Measurements from ENCODE around the gene GPR63. TPM values are rescaled to one million over a fixed set of nuclear protein-coding genes. Genes with fewer than 3 reads are reported as not detected.

The GPR63 gene
- total RNA-seq, 1 donor from 2014 or later, result 18.2 TPM

DNA sequence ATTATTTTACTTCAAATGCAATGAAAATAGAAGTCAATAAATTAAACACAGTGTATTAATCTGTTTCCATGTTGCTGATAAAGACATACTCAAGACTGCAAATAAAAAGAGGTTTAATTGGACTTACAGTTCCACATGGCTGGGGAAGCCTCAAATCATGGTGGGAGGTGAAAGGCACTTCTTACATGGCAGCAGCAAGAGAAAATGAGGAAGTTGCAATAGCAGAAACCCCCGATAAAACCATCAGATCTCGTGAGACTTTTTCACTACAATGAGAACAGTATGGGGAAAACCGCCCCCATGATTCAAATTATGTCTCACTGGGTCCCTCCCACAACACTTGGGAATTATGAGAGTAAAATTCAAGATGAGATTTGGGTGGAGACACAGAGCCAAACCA, 82.2 kb downstream of the GPR63 start:
- no peaks in the 10 kb centered on the region for H3K4me1 Mint-ChIP-seq
- no peaks in the 10 kb centered on the region for H3K36me3 ChIP-seq
- no peaks in the 10 kb centered on the region for H4K20me1 ChIP-seq (ENCODE audit: low read depth)
- H3K27me3 ChIP-seq, result no peaks in the 10 kb centered on the region
- no peaks in the 10 kb centered on the region for H3K36me3 Mint-ChIP-seq
- no peak overlapping the region for H3K4me3 Mint-ChIP-seq
- no peaks in the 10 kb centered on the region for H3K79me2 ChIP-seq (ENCODE audit: low read depth)
- H3F3A ChIP-seq (ENCODE audit: low read depth), result no peaks in the 10 kb centered on the region
- H3K4me2 ChIP-seq, result no peak overlapping the region
- H3K27me3 Mint-ChIP-seq (ENCODE audit: insufficient read depth, low read depth), result no peaks in the 10 kb centered on the region
- no peak for DNase-seq (ENCODE audit: low spot score)
- no peaks in the 10 kb centered on the region for H3K9me3 Mint-ChIP-seq
- no peak overlapping the region for H3K9ac ChIP-seq
- H2AFZ ChIP-seq (replicated peaks), result no peak overlapping the region
- TF ChIP-seq, protein P1, sequence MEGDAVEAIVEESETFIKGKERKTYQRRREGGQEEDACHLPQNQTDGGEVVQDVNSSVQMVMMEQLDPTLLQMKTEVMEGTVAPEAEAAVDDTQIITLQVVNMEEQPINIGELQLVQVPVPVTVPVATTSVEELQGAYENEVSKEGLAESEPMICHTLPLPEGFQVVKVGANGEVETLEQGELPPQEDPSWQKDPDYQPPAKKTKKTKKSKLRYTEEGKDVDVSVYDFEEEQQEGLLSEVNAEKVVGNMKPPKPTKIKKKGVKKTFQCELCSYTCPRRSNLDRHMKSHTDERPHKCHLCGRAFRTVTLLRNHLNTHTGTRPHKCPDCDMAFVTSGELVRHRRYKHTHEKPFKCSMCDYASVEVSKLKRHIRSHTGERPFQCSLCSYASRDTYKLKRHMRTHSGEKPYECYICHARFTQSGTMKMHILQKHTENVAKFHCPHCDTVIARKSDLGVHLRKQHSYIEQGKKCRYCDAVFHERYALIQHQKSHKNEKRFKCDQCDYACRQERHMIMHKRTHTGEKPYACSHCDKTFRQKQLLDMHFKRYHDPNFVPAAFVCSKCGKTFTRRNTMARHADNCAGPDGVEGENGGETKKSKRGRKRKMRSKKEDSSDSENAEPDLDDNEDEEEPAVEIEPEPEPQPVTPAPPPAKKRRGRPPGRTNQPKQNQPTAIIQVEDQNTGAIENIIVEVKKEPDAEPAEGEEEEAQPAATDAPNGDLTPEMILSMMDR (IDR thresholded peaks at IDR 0.05), result no peak
- TF ChIP-seq EZH2 (IDR thresholded peaks at IDR 0.05) (no peak), EZH2phosphoT487 (IDR thresholded peaks at IDR 0.05) (no peak)
- H3K4me1 ChIP-seq, result no peaks in the 10 kb centered on the region
- no peaks in the 10 kb centered on the region for H3K9me3 ChIP-seq (ENCODE audit: low read depth)
- H3K4me3 ChIP-seq, result no peak overlapping the region
- no peak overlapping the region for H3K27ac Mint-ChIP-seq
- no peak overlapping the region for H3K27ac ChIP-seq

DNA sequence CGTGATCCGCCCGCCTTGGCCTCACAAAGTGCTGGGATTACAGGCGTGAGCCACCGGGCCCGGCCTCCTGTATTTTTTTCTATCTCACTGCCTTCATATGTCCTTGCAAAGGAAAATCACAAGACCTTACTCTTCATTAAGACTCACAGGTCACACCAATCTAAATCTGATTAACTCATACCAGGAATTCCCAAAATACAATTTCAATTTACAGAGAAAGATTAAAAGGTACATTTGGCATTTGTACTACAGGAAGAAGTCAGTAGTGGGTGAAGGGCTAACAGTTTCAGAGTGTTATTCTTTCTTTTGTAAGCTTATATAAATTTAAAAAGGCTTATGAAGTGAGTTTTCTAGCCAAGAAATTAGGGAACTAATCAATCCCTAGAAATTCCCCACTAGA, 87.4 kb downstream of the GPR63 start:
- no peak overlapping the region for H3K4me3 ChIP-seq
- H3K79me2 ChIP-seq (ENCODE audit: low read depth), result no peaks in the 10 kb centered on the region
- H3K27ac Mint-ChIP-seq, result no peak overlapping the region
- H3K9ac ChIP-seq, result no peak overlapping the region
- DNase-seq (ENCODE audit: low spot score), result no peak
- H3K9me3 Mint-ChIP-seq, result no peaks in the 10 kb centered on the region
- no peaks in the 10 kb centered on the region for H3K36me3 ChIP-seq
- H4K20me1 ChIP-seq (ENCODE audit: low read depth), result no peaks in the 10 kb centered on the region
- peaks cover 5% of the 10 kb centered on the region for H3K4me1 Mint-ChIP-seq
- H2AFZ ChIP-seq (replicated peaks), result no peak overlapping the region
- peaks cover 2% of the 10 kb centered on the region for H3K27me3 Mint-ChIP-seq (ENCODE audit: insufficient read depth, low read depth)
- H3F3A ChIP-seq (ENCODE audit: low read depth), result no peaks in the 10 kb centered on the region
- no peak overlapping the region for H3K4me3 Mint-ChIP-seq
- H3K36me3 Mint-ChIP-seq, result no peaks in the 10 kb centered on the region
- no peaks in the 10 kb centered on the region for H3K4me1 ChIP-seq
- TF ChIP-seq EZH2phosphoT487 (IDR thresholded peaks at IDR 0.05) (no peak), EZH2 (IDR thresholded peaks at IDR 0.05) (no peak)
- TF ChIP-seq, protein P1 (IDR thresholded peaks at IDR 0.05), result no peak
- no peaks in the 10 kb centered on the region for H3K9me3 ChIP-seq (ENCODE audit: low read depth)
- no peak overlapping the region for H3K4me2 ChIP-seq
- no peaks in the 10 kb centered on the region for H3K27me3 ChIP-seq
- no peak overlapping the region for H3K27ac ChIP-seq

Other genes with a start within 250 kb of the GPR63 start
- gene NDUFAF4, start 60.4 kb upstream of the GPR63 start, total RNA-seq (ENCODE audit: low replicate concordance), result 26.1 and 50.6 TPM in 2 replicates
- 1.5 and 3.0 TPM in 2 replicates for gene KLHL32, start 87.3 kb upstream of the GPR63 start, total RNA-seq (ENCODE audit: low replicate concordance)